Epithelial cell of esophagus (primary cell): ENCODE data around the gene CEP128.

ENCODE experiments used
- DNase-seq: peaks from one replicate; pipeline ENCODE4 v3.0.0; 2010; ENCODE audit warnings: low read depth
- H3K4me3 ChIP-seq: 2 replicates; pipeline ENCODE4 v1.5.1; 2011; ENCODE audit warnings: mild to moderate bottlenecking, low read length, control low read depth
- CTCF ChIP-seq: IDR thresholded peaks from 2 replicates; pipeline ENCODE4 v1.5.1; 2011; ENCODE audit warnings: low read depth, mild to moderate bottlenecking, low read length, control low read depth, inconsistent platforms; ENCODE audit not compliant: insufficient read depth; ENCODE audit errors: missing control alignments

The CEP128 gene

GRCh38 chr14:80455031-80455430, 486.5 kb downstream of the CEP128 start:
- no peak for TF ChIP-seq CTCF
- no peak for DNase-seq
- no peak overlapping the region for H3K4me3 ChIP-seq

GRCh38 chr14:80448267-80448666, 493.3 kb downstream of the CEP128 start:
- H3K4me3 ChIP-seq = no peak overlapping the region
- TF ChIP-seq CTCF = no peak
- no peak for DNase-seq

GRCh38 chr14:80447392-80447791, 494.1 kb downstream of the CEP128 start:
- peak; percentile 50 for DNase-seq
- no peak overlapping the region for H3K4me3 ChIP-seq
- no peak for TF ChIP-seq CTCF
